HL-60 (cell line): Measurements from ENCODE around the gene AAMP.

Source experiments
- POLR2AphosphoS5 ChIP-seq: IDR thresholded peaks from 2 replicates; pipeline ENCODE4 v1.6.1; 2012; ENCODE audit warnings: low read depth
- TF ChIP-seq, protein P1 (sequence below): IDR thresholded peaks from one replicate; pipeline ENCODE4 v1.5.1; 2011; ENCODE audit warnings: low read length, control low read depth, inconsistent platforms; ENCODE audit not compliant: insufficient read depth
- TF ChIP-seq, protein P2 (sequence below): IDR thresholded peaks from 2 replicates; pipeline ENCODE4 v1.6.1; 2012; ENCODE audit warnings: low read depth; ENCODE audit not compliant: insufficient replicate concordance

GRCh38 chr2:218245214-218245613, 24.7 kb downstream of the AAMP start:
- TF ChIP-seq, protein P1, sequence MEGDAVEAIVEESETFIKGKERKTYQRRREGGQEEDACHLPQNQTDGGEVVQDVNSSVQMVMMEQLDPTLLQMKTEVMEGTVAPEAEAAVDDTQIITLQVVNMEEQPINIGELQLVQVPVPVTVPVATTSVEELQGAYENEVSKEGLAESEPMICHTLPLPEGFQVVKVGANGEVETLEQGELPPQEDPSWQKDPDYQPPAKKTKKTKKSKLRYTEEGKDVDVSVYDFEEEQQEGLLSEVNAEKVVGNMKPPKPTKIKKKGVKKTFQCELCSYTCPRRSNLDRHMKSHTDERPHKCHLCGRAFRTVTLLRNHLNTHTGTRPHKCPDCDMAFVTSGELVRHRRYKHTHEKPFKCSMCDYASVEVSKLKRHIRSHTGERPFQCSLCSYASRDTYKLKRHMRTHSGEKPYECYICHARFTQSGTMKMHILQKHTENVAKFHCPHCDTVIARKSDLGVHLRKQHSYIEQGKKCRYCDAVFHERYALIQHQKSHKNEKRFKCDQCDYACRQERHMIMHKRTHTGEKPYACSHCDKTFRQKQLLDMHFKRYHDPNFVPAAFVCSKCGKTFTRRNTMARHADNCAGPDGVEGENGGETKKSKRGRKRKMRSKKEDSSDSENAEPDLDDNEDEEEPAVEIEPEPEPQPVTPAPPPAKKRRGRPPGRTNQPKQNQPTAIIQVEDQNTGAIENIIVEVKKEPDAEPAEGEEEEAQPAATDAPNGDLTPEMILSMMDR: no peak
- TF ChIP-seq POLR2AphosphoS5: no peak
- TF ChIP-seq, protein P2, sequence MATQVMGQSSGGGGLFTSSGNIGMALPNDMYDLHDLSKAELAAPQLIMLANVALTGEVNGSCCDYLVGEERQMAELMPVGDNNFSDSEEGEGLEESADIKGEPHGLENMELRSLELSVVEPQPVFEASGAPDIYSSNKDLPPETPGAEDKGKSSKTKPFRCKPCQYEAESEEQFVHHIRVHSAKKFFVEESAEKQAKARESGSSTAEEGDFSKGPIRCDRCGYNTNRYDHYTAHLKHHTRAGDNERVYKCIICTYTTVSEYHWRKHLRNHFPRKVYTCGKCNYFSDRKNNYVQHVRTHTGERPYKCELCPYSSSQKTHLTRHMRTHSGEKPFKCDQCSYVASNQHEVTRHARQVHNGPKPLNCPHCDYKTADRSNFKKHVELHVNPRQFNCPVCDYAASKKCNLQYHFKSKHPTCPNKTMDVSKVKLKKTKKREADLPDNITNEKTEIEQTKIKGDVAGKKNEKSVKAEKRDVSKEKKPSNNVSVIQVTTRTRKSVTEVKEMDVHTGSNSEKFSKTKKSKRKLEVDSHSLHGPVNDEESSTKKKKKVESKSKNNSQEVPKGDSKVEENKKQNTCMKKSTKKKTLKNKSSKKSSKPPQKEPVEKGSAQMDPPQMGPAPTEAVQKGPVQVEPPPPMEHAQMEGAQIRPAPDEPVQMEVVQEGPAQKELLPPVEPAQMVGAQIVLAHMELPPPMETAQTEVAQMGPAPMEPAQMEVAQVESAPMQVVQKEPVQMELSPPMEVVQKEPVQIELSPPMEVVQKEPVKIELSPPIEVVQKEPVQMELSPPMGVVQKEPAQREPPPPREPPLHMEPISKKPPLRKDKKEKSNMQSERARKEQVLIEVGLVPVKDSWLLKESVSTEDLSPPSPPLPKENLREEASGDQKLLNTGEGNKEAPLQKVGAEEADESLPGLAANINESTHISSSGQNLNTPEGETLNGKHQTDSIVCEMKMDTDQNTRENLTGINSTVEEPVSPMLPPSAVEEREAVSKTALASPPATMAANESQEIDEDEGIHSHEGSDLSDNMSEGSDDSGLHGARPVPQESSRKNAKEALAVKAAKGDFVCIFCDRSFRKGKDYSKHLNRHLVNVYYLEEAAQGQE: no peak
